ENCODE results near the gene SPATA2L.

DNA sequence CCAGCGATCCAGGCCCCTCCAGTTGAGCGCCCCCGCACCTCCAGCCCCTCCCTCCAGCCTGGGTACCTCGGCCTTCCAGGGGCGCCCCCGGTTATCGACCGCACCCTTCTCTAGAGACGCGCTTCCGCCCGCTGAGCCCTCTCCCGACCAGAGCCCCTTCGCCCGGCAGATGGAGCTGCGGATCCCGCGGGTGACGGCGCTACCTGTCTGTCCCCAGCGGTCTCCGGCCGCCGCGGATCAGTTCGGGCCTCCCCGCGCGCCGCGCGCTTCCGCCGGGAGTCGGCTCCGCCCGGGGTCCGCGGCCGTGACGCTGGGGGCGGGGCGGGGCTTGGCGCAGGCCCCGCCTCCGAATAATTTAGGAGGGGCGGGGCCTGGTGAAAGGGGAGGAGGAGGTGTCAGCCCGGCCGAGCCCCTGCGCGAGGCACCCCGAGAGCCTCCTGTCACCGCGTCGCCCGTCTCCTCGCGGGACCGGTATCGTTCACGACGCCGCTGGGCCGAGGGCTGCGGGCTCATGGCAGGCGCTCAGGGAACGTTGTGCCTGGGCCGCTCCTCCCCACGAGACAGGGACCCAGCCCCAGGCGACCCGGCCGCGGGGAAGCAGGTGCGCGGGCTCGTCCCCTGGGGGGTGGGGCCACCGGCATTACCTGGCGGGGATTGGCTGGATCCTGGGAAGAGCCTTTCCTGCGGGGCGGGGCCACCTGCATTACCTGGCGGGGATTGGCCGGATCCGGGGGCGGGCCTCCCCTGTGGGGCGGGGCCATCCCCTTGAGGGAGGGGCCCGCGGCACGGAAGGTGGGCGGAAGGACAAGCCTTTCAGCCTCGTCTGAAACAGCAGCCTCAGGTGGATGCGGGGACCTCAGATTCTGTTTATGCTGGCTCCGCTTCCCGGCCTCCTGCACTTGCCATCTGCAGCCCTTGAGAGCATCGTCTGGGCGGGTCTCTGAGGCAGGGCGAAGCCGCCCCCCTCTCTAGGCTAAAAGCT lies at the start of gene SPATA2L:
- TF ChIP-seq, protein P1, sequence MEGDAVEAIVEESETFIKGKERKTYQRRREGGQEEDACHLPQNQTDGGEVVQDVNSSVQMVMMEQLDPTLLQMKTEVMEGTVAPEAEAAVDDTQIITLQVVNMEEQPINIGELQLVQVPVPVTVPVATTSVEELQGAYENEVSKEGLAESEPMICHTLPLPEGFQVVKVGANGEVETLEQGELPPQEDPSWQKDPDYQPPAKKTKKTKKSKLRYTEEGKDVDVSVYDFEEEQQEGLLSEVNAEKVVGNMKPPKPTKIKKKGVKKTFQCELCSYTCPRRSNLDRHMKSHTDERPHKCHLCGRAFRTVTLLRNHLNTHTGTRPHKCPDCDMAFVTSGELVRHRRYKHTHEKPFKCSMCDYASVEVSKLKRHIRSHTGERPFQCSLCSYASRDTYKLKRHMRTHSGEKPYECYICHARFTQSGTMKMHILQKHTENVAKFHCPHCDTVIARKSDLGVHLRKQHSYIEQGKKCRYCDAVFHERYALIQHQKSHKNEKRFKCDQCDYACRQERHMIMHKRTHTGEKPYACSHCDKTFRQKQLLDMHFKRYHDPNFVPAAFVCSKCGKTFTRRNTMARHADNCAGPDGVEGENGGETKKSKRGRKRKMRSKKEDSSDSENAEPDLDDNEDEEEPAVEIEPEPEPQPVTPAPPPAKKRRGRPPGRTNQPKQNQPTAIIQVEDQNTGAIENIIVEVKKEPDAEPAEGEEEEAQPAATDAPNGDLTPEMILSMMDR (IDR thresholded peaks at IDR 0.05; ENCODE audit: low read depth, low read length): peak; percentile 6
- peak; percentile 65 for TF ChIP-seq POLR2A (IDR thresholded peaks at IDR 0.05; ENCODE audit: extremely low read depth, insufficient read length)
- TF ChIP-seq, protein P2, sequence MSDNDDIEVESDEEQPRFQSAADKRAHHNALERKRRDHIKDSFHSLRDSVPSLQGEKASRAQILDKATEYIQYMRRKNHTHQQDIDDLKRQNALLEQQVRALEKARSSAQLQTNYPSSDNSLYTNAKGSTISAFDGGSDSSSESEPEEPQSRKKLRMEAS (IDR thresholded peaks at IDR 0.05; ENCODE audit: low read depth, low read length): peak; percentile 75

Measured in NB4 (cell line).